AG09309 (cell line): ENCODE data around the gene SLC4A1AP.

Experiments
- DNase-seq: peaks from one replicate; pipeline ENCODE4 v3.0.0-alpha.2; 2010; ENCODE audit warnings: low read depth
- H3K4me3 ChIP-seq: 2 replicates; pipeline ENCODE4 v1.5.1; 2011; ENCODE audit warnings: mild to moderate bottlenecking, low read depth, low read length, moderate library complexity; ENCODE audit not compliant: control insufficient read depth
- CTCF ChIP-seq: IDR thresholded peaks from 2 replicates; pipeline ENCODE4 v1.5.1; 2011; ENCODE audit warnings: mild to moderate bottlenecking, low read depth, low read length, inconsistent platforms; ENCODE audit not compliant: insufficient read depth, control insufficient read depth; ENCODE audit errors: missing control alignments

SLC4A1AP gene

GRCh38 chr2:27728081-27728858, 64.6 kb downstream of the SLC4A1AP start:
- TF ChIP-seq CTCF = no peak
- no peak for DNase-seq
- H3K4me3 ChIP-seq = no peak overlapping the region

DNA sequence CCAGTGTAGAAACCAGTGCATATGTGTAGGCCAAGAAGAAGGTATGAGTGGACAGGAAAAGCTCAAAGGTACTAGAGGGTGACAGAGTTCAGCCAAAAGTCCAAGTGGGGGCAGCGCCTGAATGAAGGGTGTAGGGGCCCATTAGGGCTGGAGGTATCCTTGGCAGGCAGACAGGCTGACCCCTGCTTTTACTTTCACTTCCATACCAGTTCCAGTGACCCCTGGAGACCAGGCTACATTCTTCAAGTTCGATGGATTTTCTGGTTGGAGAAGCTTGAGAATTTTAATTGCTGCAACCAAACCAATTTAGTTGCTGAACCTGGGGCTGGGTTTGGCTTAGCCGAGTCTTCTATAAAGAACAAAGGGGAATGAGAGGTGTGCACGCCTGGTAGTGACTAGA, 65.5 kb downstream of the SLC4A1AP start:
- DNase-seq = no peak
- TF ChIP-seq CTCF = no peak
- no peak overlapping the region for H3K4me3 ChIP-seq

- TF ChIP-seq CTCF = no peak
- no peak overlapping the region for H3K4me3 ChIP-seq
- no peak for DNase-seq
Observed at GRCh38 chr2:27729614-27730013, 65.9 kb downstream of the SLC4A1AP start.

GRCh38 chr2:27730261-27730662, 66.6 kb downstream of the SLC4A1AP start:
- DNase-seq = no peak
- H3K4me3 ChIP-seq = no peak overlapping the region
- TF ChIP-seq CTCF = no peak

GRCh38 chr2:27730980-27731691, 67.4 kb downstream of the SLC4A1AP start:
- DNase-seq = no peak
- H3K4me3 ChIP-seq = no peak overlapping the region
- no peak for TF ChIP-seq CTCF

DNA sequence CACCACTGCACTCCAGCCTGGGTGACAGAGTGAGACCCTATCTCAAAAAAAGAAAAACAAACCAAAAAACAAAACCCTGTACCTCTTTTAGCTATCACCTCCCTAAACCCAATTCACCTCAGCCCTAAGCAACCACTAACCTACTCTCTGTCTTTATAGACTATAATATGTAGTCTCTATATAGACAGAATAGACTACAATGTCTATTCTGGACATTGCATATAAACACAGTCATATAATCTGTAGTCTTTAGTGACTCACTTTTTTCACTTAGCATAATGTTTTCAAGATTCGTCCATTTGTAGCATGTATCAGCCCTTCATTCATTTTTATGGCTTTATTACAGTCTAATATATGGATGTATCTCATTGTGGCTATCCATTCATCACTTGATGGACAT, 70.6 kb downstream of the SLC4A1AP start:
- H3K4me3 ChIP-seq = no peak overlapping the region
- no peak for DNase-seq
- no peak for TF ChIP-seq CTCF
